HG03025 (cell line): ENCODE measurements around the gene CCNL2.
A peak's percentile ranks its signal among the peaks of the same experiment; 100 is the strongest.

Experiments used
- ATAC-seq: cut with Tn5 transposase; IDR thresholded peaks from one replicate; pipeline ENCODE4 v1.9.1; 2021; ENCODE audit warnings: mild to moderate bottlenecking, moderate library complexity; ENCODE audit not compliant: unreplicated experiment, low FRiP score

Gene CCNL2

GRCh38 chr1:1359664-1360468 lies 39.3 kb downstream of the CCNL2 start:
- ATAC-seq = no peak

GRCh38 chr1:1359308-1359663 lies 39.8 kb downstream of the CCNL2 start:
- no peak for ATAC-seq

GRCh38 chr1:1358433-1359271 lies 40.5 kb downstream of the CCNL2 start, which contains the start of gene MXRA8:
Gene MXRA8 (minus strand): TSS chr1:1358555. CDS start chr1:1358504, 51 bp downstream.
- no peak for ATAC-seq

GRCh38 chr1:1357871-1358432 lies 41.2 kb downstream of the CCNL2 start:
- no peak for ATAC-seq

GRCh38 chr1:1356796-1357401 lies 42.2 kb downstream of the CCNL2 start:
- no peak for ATAC-seq

GRCh38 chr1:1356166-1356795 lies 42.9 kb downstream of the CCNL2 start:
- ATAC-seq = no peak

- ATAC-seq = no peak
Observed at GRCh38 chr1:1355416-1355815, 43.7 kb downstream of the CCNL2 start.

GRCh38 chr1:1354271-1355247 lies 44.6 kb downstream of the CCNL2 start:
- no peak for ATAC-seq

- no peak for ATAC-seq
Observed at GRCh38 chr1:1353389-1354151, 45.6 kb downstream of the CCNL2 start.

- no peak for ATAC-seq
Observed at GRCh38 chr1:1352786-1353388, 46.2 kb downstream of the CCNL2 start.

- ATAC-seq = no peak
Observed at GRCh38 chr1:1351511-1352427, 47.4 kb downstream of the CCNL2 start.

GRCh38 chr1:1349256-1350012 lies 49.7 kb downstream of the CCNL2 start, which contains the start of gene DVL1:
Gene DVL1 (minus strand): TSS chr1:1349418. CDS start chr1:1349065, 353 bp downstream.
- ATAC-seq = peak; percentile 56

- ATAC-seq = peak; percentile 32
Observed at GRCh38 chr1:1348420-1349255, 50.5 kb downstream of the CCNL2 start.

- no peak for ATAC-seq
Observed at GRCh38 chr1:1347663-1348419, 51.3 kb downstream of the CCNL2 start.
